HTERT RPE-1 (cell line): ENCODE data around the gene KLRC3.
"Not testable (repeated sequence)": the region's sequence is repeated elsewhere in the genome, so short reads cannot be mapped to it uniquely, and the experiment has no call there.

ENCODE experiments used
- in situ Hi-C: fragments of 300-500 bp; cut with MboI; formaldehyde crosslinking; loops from 4 replicates; pipeline ENCODE4 v1.14.3; 2020; ENCODE audit warnings: low sequenced_read_pairs

Gene KLRC3

DNA sequence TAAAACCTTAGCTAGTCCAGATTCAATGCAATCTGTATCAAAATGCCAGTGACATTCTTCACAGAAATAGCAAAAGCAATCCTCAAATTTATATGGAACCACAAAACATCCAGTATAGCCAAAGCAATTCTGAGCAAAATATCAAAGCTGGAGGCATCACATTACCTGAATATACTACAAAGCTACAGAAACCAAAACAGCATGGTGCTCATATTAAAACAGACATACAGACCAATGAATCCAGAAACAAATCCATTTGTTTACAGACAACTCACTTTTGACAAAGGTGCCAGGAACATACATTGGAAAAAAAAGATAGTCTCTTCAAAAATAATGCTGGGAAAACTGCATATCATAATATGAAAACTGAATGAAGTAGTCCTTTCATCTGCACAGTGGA, 15.6 kb downstream of the KLRC3 start:
- in situ Hi-C loops: no loop called here

DNA sequence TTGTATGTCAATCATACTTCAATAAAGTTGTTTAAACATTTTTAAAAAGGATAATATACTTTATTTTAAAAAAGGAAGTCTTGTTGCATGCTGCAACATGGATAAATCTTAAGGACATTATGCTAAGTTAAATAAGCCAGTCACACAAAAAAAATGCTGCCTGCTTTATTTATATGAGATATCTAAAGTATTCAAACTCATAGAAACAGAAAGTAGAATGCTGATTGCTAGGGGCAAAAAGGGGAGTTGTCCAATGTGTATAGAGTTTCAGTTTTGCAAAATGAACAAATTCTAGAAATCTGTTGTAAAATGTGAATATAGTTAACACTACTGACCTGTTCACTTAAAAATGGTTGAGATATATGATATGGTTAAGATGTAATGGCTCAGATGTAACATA, 19.6 kb downstream of the KLRC3 start:
- in situ Hi-C loops: no loop called here

- in situ Hi-C loops: no loop called here
Observed at GRCh38 chr12:10398168-10398567, 22.2 kb downstream of the KLRC3 start.

DNA sequence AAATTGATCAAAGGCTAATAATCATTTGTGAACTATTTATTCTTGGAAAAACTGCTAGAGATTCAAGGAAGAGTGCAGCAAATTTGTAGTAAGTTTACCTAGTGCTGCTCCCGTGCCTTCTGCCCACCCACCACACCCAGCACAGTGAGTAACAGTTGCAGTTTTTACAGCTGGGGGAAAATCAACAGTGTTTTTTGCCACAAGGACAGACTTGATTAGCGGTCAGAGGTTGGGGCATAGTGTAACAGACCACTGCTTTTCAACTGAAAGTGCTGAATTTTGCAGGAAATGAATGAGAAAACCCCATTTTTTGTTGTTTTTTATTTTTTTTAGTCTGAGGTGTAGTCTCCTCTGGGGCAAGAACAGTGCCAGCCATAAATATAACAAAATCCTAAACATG, 23.1 kb downstream of the KLRC3 start:
- in situ Hi-C loops: no loop called here

DNA sequence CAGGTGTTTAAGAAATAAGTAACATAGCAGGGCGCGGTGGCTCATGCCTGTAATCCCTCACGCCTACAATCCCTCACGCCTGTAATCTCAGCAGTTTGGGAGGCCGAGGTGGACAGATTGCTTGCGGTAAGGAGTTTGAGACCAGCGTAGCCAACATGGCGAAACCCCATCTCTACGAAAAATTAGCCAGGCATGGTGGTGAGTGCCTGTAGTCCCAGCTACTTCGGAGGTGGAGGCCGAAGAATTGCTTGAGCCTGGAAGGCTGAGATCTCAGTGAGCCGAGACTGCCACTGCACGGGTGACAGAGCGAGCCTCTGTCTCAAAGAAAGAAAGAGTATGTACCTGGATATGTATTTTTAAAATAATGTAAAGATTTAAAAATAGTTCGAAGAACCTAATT, 24.2 kb downstream of the KLRC3 start:
- in situ Hi-C loops: not testable (repeated sequence)

- in situ Hi-C loops: no loop called here
Observed at GRCh38 chr12:10395390-10395998, 24.9 kb downstream of the KLRC3 start.

GRCh38 chr12:10394531-10395152, 25.8 kb downstream of the KLRC3 start:
- in situ Hi-C loops: not testable (repeated sequence)

DNA sequence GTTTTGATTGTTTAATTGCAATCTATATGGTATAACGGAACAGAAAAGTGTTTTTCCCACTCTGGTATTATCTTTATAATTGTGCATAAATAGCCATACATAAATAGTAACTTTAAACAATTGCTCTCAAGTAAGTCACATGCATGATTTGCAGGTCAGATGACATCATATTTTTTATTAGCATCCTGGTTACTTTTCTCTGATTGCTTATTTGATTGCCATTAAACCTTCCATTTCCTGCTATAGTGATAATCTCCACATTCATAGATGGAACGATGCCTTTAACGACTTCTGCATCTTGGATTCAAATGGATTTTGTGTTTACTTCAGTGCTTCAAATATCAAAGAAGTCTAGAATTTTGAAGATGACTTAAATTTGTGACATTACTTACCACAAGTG, 27.1 kb downstream of the KLRC3 start:
- in situ Hi-C loops: no loop called here

DNA sequence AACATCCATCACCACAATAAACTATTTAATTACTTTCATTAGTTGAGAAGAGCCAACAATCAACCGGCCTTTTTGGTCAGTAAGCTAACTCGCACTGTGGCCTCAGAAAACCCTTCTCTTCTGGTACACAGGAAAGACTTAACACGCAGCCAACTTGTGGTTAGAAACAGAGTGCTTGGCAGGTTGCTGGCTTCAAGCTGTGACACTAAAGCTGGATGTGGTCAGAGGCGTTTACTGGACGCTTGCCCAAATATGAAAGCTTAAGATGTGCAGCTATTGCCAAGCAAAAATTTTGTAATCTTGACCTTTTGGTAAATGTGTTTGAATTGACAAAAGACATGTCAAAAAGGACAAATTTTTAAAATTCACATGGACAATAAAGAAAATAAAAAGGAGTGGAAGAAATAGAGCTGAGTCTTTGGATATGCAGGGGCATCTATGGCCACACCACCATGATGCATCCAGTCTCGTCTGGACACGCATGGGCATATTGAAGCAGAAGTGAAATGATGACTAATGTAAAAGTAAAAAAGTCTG, 27.9 kb downstream of the KLRC3 start:
- in situ Hi-C loops: no loop called here

- in situ Hi-C loops: not testable (repeated sequence)
Observed at GRCh38 chr12:10390991-10391390, 29.4 kb downstream of the KLRC3 start.

DNA sequence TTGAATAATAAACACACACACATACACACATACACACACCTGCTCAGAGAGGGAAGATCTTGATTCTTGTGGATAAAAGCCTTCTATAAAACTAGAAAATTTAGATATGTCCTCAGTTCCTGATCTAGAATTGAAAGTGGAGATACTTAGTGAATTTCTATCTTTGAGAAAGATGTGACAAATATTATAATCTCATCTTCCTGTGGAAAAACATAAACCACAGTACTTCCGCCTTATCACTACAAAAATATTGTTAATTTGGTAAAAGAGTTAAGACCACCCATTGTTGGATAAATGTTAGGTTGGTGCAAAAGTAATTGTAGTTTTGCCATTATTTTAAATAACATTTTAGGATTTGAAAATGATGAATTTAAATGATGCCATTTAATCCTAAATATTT, 30.5 kb downstream of the KLRC3 start, which contains the start of gene KLRK1:
Gene KLRK1 (minus strand): TSS at position 138 of the 400 bp plus-strand sequence. CDS start 1,231 bp downstream, outside the sequence.
- in situ Hi-C loops: no loop called here

- in situ Hi-C loops: no loop called here
Observed at GRCh38 chr12:10388624-10389413, 31.6 kb downstream of the KLRC3 start.

DNA sequence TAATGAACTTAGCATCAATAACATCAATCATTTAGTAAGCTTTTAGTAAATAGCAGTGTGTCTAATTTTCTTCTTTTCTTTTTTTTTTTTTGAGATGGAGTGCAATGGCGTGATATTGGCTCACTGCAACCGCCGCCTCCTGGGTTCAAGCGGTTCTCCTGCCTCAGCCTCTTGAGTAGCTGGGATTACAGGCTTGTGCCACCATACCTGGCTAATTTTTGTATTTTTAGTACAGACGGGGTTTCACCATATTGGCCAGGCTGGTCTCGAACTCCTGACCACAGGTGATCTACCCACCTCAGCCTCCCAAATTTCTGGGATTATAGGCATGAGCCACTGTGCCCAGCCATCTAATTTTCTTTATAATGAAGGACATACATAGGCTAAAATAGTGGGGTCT, 32.9 kb downstream of the KLRC3 start:
- in situ Hi-C loops: not testable (repeated sequence)

- in situ Hi-C loops: no loop called here
Observed at GRCh38 chr12:10386857-10387256, 33.5 kb downstream of the KLRC3 start.

DNA sequence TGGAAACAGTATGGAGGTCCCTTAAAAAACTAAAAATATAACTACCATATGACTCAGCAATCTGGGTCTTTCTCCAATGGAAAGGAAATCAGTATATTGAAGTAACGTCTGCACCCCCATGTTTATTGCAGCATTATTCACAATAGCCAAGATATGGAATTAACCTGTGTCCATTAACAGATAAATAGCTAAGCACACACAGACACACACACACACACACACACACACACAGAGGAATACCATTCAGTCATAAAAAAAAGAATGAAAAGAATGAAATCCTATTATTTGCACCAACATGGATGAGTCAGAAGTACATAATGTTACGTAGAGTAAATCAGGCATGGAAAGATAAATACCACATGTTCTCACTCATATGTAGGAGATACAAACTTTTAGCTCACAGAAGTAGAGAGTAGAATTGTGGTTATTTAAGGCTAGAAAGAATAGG, 35.2 kb downstream of the KLRC3 start:
- in situ Hi-C loops: no loop called here

- in situ Hi-C loops: no loop called here
Observed at GRCh38 chr12:10384191-10384590, 36.2 kb downstream of the KLRC3 start.

DNA sequence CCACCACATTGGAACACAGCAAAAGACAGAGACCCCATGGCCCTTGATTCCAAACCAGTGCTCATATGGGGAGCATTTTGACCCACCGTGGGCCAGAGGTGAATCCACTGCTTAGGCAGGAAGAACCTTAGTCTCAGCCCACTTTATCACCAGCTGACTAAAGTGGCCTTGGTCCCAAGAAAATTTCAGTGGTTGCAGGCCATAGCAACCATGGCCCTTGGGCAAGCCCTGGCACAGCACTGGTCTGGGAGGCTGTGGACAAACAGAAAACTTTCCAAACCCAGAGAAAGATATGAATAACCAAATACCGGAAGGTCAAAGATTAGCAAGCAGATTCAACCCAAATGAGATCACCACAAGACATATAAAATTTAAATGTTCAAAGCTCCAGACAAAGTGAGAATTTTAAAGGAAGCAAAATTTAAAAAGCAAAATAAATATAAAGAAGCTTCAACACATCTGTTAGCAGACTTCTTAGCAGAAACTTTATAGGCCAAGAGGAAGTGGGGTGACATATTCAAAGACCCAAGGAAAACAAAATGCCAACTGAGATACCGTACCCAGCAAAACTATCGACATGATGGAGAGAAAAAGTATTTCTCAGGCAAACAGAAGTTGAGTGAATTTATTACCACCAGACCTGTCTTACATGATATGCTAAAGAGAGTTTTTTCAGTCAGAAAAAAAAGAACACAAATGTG, 38.3 kb downstream of the KLRC3 start:
- in situ Hi-C loops: no loop called here

DNA sequence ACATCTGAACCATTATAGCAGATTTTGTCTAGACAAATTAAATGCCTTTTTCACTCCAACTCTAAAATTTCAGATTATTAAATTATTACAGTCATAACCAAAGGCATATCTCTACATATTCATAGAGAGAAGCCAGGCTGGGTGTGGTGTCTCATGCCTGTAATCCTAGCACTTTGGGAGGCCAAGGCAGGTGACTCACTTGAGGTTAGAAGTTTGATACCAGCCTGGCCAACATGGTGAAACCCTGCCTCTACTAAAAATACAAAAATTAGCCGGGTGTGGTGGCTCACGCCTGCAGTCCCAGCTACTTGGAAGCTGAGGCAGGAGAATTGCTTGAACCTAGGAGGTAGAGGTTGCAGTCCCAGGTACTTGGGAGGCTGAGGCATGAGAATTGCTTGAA, 41.7 kb downstream of the KLRC3 start:
- in situ Hi-C loops: not testable (repeated sequence)

DNA sequence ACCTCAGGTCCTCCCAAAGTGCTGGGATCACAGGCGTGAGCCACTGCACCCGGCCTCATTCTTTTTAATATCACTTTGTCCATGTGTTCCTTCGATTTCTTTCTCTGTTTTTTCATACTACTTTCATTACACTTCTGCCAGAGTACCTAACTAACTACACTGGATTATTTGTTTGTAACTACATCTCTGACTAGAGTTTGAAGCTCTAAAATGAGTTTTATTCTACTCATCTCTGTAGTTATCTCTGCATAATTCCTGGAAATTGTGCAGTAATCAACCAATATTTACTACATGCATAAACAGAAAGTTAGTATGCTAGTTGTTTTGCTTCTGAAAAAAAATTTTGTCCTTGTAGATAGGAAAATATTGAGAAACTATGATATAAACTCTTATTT, 45.8 kb downstream of the KLRC3 start:
- in situ Hi-C loops: no loop called here

DNA sequence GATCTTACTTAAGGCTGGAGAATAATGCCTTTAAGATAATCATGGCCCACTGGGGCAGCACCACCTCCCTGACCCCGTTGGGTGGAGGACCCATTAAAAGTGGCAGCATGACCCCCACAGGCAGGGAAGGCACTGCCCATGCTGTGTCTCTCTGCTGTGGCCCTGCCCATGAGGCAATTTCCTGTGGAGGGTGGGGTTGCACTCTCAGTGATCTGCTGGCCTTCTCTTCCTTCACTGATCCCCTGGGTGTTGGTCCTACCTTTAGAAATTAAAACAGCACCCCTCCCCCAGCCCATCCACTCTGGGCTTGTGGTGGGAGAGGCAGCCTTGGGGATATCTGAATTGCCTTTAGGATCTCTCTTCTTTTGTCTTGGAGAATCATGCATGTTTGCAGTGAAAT, 47.8 kb downstream of the KLRC3 start:
- in situ Hi-C loops: no loop called here

DNA sequence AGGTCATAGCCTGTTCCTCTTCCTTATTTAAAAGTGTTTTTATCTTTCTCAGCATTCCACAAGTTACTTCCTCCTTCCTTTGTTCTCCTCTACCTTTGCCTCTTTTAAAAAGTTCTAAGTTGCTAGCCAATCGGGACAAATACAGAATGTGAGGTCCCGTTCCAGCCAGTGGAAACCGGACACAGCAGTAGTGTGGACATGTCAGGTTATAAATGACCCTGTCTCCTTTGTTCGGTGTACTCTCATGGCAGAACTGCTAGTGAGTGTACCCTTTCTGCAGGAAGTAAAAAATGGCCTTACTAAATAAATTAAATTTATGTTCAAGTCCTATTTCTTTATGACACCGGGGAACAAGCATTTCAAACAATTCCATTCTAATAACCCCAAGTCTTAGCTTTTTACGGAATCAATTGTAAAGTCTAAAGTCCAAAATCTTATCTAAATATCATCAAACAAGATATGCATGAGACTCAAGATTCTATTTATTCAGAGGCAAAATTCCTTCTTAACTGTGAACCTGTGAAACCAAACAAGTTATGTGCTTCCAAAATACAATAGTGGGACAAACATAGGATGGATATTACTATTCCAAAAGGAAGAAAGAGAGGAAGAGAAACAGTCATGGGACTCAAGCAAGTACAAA, 48.4 kb downstream of the KLRC3 start:
- in situ Hi-C loops: not testable (repeated sequence)
